Inflammatory macrophage treated with lipopolysaccharide for 4 hours (primary cell): ENCODE measurements around the gene TINCR.
A peak's percentile ranks its signal among the peaks of the same experiment; 100 is the strongest.

Experiments used
- DNase-seq: peaks from one replicate; pipeline ENCODE4 v3.0.0-alpha.2; 2020

The TINCR gene

DNA sequence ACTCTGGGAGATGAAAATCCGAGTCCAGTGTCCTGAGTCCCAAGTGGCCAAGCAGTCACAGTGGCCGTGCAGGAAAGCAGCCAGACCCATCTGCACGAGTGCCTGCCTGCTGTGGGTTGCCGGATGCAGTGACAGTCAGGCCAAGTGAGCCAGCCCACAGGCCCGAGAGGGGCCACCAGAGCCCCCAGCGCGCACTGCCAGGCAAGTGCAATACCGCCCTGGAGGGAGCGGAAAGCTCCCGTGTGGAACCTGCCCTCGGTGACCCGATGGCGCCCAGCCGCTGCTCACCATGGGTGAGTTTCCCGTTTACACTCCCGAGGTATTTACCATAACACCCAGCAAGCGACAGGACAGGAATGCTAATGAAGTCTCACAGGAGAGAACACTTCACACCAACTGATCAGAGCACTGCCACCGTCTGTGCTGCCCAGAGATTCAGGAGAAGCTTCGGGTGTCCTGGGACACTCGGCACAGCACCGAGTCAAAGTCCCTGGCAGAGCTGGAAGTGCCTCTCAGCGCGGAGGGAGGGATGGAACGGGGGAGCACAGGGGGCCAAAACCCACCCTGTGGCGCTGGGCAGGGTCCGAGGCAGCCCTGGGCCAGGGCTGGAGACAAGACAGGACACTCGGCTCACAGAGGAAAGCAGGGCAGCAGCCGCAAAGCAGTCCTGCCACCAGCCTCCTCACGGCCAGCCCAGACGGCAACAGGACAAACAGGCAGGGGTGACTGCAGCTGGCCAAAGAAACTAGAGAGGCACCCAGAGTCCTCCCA lies 21.3 kb upstream of the TINCR start:
- no peak for DNase-seq

DNA sequence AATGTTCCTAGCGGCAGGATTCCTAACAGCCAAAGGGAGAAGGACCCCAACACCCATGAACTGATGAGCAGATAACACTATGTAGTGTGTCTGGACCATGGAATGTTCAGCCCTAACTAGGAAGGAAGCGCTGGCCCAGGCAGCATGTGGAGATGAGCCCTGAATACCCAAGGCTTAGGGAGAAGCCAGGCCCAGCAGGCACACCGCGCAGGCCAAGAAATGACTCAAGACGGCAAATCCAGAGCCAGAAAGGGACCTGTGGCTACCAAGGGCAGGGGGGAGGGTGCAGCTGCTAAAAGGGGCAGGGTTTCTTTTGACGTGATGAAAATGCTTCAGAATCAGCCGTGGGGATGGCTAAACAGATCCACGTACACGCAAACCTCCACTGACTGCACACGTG lies 20.7 kb upstream of the TINCR start:
- DNase-seq = no peak

DNA sequence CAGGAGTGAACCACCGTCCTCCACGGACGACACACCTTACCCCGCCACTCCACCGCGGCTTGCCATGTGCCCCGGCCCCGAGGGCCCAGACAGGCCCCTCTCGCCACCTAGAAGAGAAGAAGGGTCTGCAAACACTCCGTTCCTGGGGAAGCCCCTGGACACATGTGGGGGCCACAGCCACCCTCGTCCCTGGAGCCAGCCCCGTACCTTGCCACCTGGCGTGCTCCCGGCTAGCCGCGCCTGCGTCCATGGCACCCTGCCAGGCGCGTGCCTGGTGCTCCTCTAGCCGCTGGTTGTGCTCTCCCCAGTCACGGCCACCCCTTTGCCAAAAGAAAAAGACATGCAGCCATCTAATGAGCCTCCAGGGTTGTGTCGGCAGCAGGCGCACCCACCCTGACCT lies 19.9 kb upstream of the TINCR start:
- no peak for DNase-seq

DNA sequence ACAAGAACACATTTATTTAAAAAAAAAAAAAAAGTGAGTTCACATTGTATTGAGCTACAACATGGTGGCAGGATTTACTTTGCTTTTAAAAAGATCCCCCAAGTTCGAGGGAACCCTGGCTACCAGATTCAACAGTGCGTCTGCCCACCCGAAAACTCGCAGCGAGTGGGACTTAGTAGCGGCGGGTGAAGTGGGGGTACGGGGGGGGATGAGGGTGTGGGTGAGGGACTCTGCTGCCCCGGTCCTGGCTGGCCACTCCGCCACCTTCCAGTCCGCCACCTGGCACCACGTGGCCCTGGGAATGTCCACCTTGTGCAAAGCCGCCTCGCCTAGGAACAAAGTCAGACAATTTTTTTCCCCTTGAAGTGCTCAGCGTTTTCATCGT lies 19.3 kb upstream of the TINCR start:
- DNase-seq = no peak

DNA sequence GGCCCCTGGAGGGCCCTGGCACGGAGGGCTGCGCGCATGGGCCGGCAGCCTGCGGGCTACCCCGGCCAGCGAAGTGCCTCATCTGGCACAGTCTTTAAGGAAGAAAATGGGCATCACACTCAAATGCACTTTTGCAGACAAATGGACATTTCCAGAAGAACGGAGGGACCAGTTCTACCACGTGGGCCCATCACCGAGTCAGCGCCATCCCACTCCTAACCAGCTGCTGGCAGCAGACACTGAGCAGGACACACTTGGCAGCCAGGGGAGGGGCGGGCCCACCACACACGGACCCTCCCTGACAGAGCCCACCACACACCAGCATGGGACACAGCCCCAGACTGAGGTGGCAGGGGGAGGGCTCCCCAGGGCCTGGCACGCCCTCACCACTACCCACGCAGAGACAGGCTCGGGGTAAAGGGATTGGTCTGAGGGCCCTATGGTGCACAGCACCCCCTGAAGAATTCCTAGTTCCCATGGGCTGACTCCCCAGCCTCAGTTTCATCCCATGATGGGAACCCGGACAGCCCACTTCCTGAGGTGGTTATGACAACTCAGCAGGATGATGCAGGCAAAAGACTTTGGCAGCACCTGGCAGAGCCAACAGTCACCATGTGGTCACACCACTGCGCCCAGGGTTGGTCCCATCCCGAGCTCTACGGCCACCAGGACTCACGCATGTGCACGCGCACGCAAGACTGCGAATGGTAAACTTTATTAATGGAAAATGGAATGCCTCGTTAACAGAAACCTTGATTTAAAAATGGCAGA lies 18.7 kb upstream of the TINCR start:
- no peak for DNase-seq

DNA sequence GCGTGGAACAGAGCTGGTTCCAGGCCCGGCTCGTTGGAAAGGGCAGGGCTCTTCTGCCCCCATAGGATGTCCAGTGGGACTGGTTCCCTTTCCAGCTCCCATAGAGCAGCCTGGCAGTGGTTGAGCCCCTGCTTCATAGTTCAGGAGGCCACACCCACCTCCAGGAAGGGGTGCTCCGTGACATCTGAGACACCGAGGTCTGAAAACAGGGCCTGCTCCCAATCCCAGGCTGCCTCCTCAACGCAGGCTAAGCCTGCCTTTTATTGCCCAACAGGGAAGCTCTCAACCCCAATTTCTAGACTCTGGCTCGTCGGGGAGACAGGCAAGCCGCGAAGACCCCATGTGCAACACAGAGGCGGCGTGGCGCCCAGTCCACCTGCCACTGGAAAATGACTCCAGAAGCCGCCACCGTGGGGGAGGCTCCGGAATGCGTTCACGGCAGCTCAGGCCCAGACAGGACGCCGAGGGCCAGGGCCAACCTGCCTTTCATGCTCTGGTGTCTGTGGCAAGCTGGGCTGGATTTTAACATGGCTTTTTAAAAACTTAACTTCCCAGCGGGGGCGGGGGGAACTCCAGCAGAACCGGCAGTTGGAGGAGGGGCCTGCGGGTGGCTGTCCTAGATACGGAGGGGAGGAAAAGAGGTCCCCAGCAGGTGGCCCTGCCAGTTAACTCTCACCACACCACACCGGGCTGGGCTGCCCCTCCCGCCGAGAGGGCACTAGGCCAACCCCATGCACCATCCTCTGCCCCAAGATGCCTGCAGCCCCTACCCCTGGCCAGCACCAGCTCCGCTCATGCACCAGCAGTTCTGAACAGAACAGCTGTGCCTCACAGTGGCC lies 17.9 kb upstream of the TINCR start:
- DNase-seq = peak; percentile 11

DNA sequence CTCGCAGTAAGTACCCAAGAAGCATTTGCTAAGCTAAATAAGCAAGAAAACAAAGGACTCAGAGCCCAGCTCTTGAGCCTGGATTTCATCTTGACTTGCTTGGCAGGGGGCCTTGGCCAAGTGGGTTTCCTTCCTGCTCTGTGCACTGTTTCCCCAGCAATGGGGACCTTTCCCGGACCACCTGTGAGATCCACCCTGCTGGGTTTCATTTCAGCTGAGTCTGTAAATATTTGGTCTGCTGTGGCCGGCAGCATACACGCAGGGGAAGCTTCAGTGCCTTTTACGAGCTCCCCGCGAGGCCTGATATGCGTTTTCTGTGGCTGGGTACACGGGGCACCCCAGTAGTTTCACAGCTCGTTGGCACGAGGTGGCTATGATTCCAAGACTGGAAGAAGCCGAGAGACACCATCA lies 12.4 kb upstream of the TINCR start:
- no peak for DNase-seq

DNA sequence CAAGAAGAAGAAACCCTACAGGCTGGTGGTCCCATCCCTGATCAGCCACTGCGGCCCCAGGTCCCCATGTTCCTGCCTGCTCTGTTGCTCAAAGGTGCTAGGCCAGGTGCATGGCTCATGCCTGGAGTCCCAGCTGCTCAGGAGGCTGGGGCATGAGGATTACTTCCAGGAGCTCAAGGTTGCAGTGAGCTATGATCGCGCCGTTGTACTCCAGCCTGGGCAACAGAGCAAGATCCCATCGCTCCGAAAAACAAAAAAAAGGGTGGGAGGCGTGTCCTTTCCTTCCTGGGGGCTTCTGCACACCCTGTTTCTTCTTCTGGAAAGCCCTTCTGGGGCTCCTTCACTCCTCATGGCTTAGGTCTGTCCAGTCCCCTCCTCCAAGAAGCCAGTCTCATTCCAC lies 11.9 kb upstream of the TINCR start:
- no peak for DNase-seq

DNA sequence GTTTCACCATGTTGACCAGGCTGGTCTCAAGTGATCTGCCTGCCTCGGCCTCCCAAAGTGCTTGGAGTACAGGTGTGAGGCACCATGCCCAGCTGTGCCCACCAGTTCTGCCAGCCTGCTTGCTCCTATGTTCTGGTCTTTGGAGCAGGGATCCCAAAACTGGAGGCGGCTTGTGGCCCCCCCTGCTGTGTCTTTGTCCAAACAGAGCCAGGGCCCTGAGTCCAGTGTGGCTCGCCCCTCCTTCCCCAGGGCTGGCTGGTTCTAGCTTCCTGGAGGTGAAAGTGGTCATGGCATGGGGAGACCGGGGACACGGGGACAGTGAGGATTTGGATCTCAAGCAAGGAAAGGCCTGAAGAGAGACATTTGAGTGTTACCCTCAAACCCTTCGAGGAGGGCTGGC lies 11.5 kb upstream of the TINCR start:
- DNase-seq = no peak

DNA sequence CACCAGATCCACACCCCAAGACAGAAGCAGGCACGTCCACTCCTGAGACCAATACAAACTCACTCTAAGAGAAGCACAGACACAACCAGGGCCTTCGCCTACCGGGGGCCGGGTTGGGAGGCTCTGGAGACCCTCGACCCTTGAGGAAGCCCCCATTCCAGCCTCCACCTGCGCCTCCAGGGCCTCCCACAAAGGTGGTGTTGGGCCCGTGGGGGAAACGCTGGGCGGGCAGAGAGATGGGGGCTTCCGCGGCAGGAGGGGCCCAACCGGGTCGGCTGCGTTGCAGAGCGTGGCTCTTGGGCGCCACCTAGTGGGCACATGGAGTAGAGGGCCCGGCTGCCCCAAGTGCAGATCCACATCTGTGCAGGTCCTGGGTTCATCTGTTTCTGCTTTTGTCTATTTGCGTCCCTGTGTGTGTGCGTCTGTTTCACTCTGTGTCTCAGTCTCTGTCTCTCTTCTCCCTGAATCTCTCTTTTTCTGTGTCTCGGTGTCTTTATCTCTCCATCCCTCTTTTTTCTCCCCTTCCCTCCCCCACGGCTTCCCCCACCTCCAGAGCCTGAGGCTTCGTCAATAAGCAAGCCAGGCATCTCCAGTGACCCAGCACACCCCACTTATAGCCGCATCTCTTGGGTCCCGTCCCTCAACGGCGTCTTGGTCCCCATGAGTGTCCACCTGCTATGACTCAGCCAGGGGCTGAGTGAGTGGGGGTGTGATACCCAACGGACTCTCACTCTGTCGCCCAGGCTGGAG lies 10.5 kb upstream of the TINCR start:
- peak; percentile 35 for DNase-seq

DNA sequence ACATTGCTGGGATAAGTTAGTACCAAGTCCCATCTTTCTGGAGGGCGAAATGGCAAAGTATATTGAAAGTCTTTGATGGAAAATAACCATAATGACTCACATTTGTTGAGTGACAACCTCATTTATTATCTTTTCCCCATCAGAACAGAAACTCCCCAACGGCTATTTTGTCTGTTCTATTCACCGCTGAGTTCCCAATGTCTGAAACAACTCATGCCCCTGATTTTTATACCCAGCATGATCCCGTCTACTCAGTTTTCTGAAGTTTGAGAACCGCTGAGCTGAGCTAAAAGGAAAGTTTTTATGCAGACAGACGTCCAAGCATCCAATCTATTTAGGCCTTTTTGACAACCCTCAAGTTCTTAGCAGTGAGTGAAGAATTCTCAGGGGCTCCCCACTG lies 7.8 kb upstream of the TINCR start:
- no peak for DNase-seq

DNA sequence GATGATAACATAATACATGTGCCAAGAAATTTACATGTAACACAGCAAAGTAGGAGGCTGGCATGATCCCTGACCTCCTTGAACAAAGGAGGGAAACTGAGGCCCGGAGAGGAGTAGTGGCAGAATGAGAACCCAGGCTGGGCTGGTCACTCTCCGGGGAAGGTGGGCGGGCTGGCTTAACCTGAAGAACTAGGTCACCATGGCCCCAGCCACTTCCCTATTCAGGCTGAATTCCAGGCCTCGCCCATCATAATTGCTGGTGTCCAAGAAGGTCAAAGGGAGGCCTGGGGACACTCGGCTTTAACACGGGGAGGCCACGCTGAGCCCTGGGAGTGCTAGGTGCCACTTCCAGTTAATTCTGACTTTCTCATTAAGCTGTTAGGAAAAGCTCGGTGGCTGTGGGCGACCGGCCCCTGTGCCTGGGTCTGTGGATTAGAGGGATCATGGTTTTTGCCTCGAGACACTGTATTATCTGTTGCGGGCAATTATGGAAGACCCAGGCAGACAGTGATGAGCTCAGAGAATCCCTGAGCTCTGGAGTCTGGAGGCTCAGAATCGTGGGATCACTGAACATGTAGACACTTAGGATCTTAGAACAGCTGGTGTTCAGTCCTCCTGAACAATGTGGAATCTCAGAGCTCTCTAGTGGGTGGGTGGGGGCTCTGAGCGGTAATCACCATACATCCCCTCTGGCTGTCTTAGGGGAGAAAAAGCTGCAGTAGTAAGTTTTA lies 5.0 kb upstream of the TINCR start:
- no peak for DNase-seq

DNA sequence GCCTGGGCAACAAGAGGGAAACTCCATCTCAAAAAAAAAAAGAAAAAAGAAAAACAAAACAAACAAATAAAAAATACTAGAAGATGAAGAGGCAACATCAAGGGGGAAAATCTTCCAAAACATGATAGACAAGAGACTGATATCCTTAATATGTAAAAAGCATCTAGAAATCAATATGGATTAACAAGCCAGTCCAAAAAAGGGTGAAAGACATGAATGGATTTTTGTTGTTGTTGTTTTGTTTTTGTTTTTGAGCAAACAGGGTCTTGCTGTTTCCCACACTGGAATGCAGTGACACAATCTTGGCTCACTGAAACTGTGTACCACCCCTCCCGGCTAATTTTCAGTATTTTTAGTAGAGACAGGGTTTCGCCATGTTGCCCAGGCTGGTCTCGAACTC lies 4.0 kb upstream of the TINCR start:
- DNase-seq = no peak

DNA sequence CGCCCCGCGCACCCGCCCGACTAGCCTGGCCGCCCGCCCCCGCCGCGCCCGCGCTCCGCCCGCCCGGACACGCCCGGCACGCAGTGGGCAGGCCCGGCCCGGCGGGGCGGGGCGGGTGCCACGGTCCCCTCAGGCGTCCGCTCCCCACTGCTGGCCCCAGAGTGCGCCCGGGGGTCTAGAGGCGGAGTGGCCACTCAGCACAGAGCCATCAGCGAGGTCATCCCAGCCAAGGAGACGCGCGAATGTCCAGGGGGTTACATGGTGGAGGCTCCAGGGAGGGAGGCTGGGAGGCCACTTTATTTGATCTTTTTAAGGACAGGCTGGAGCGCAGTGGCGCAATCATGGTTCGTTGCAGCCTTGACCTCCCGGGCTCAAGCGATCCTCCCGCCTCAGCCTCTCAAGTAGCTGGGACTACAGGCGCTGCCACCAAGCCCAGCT lies 236 bp upstream of the TINCR start:
- DNase-seq = no peak

DNA sequence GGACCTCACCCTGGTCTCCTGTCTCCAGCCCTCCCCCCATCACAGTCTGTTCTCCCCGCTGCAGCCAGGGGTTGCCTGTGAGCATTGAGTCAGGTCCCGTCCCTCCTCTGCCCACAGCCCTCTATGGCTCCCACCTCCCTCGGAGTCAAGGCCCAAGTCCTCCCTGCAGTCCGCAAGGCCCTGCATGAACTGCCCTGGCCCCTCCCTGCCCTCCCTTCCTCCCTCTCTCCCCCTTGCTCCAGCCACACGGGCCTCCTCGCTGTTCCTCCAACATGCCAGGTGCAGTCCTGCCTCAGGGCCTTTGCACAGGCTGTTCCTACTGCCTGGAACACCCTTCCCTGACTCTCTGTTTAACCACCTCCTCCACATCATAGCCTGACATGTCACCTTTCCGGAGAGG lies 2.8 kb downstream of the TINCR start:
- no peak for DNase-seq

DNA sequence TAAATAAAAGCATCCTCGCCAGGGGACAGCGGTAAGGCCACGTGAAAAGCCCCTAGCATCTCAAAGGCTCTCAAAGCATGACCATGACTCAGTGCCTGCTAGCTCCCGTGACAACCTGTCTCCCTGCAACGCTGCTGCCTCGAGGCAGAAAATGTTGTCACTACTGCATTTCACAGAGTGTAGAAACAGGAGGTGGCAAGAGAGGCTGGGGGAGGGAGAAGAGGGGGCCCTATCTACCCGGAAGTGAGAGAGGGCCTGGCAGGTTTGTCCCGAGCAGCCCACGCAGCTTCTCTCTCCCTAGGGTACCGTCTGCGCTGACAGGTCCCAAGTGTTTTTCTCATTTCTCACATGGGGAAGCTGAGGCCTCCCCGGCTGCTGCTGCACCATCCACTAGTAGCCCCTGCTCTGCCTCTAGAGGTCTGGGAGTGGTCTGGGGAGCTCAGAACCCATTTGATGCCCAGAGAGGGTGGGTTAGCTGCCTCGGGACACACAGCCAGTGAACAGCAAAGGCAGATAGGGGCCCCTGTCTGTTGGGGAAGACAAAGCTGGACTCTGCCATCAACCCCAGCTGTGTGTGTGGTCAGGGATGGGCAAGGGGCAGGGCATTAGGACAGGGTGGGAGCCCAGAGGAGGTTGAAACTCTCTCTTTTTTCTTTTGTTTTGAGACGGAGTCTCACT lies 3.7 kb downstream of the TINCR start:
- DNase-seq = peak; percentile 22

DNA sequence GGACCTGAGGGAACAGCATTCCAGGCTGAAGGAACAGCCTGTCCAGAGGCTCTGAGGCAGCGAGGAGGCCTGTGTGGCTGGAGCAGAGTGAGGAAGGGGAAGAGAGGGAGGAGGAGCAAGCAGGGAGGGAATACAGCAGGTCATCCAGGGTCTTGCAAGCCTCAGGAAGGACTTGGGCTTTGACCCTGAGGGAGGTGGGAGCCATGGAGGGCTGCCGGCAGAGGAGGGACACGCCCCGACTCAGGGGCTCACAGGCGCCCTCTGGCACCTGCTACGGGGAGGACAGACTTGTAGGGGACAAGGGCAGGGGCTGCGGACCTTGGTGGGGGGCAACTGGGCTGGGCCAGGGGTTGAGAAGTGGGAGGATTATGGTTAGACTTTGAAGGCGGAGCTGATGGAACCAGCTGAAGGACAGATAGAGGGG lies 4.7 kb downstream of the TINCR start:
- DNase-seq = no peak

DNA sequence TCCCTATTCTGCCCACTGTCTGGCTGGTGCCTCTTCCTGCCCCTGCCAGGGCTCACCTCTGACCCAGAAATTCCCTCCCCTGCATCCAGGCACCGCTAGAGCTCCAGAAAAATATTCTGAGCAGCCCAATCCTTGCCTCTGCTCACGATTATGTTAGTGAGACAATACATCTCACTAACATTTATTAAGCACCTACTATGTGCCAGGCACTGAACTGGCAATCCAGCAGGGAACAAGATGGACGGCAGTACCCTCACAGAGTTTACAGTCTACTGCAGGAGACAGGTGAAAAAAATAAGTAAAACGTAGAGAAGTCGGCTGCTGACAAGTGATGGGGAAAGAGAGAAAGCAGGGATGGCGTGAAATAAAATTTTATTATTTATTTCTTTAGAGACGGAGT lies 5.5 kb downstream of the TINCR start:
- DNase-seq = no peak

DNA sequence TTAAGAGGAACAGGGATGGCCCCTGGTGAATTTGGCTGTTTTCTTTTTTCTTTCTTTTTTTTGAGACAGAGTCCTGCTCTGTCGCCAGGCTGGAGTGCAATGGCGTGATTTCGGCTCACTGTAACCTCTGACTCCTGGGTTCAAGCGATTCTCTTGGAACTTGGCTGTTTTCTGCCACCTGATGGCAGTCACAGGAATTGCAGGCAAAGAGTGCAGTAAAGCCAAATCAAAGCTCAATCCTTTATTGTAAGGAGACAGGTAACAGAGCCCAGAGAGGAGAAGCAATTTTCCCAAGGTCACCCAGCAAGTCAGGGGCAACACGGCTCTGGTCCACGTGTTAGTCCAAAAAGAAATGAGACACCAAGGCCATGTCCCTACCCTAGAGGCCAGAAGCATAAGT lies 6.2 kb downstream of the TINCR start:
- no peak for DNase-seq

DNA sequence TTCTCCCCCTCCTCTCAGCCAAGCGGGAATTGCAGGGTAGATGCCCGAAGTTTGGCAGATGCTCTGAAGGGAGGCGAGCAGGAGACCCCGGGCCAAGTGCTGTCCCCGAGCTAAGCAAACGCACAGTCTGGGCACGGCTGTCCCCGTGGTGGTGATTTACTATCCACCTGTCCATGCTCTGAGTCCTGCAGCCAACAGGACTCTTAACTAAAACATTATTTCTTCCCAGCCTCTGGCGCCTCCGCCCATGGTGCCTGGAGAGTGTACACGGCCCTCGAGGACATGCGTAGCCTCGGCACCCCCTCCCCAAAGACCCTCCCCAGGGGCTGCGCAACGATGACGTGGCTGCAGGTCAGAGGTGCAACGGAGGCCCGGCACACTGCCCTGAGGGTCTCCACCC lies 7.6 kb downstream of the TINCR start:
- no peak for DNase-seq

DNA sequence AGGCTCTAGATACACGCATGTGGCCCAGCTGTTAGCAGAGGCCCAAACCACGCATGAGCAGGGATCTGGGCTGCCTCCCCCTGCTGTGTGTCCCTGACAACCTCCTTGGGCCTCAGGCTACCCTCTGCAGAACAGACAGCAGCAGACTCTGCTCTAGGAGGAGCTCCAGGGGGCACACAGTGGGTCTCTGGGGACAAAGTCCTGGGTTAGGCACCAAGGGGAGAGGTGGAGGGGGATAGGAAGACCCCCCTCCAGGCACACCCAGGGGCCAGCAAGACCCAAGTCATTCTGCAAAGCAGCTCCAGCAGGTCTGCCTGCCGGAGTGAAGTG lies 8.0 kb downstream of the TINCR start:
- DNase-seq = no peak
